Transverse colon (tissue), 3 donors: Measurements from ENCODE around the gene SLC39A5.

Experiments
- EP300 ChIP-seq: sonication (generic); formaldehyde crosslinking; IDR thresholded peaks from one replicate; pipeline ENCODE4 v1.6.1; 2017; ENCODE audit warnings: antibody characterized with exemption, low read depth
- TF ChIP-seq, protein P1 (sequence below), 5 experiments: fragments of 200-600 bp in 3 of 5; fragments of 450-650 bp in 2 of 5; sonication (generic) in 3 of 5; IDR thresholded peaks; 1 replicate in 2 of 5; 2 replicates in 3 of 5; pipeline ENCODE4 v1.5.1; 2016 to 2017; ENCODE audit warnings: antibody characterized with exemption in 5 of 5, inconsistent platforms in 3 of 5, mild to moderate bottlenecking in 2 of 5, moderate library complexity in 1 of 5

- TF ChIP-seq, protein P1, sequence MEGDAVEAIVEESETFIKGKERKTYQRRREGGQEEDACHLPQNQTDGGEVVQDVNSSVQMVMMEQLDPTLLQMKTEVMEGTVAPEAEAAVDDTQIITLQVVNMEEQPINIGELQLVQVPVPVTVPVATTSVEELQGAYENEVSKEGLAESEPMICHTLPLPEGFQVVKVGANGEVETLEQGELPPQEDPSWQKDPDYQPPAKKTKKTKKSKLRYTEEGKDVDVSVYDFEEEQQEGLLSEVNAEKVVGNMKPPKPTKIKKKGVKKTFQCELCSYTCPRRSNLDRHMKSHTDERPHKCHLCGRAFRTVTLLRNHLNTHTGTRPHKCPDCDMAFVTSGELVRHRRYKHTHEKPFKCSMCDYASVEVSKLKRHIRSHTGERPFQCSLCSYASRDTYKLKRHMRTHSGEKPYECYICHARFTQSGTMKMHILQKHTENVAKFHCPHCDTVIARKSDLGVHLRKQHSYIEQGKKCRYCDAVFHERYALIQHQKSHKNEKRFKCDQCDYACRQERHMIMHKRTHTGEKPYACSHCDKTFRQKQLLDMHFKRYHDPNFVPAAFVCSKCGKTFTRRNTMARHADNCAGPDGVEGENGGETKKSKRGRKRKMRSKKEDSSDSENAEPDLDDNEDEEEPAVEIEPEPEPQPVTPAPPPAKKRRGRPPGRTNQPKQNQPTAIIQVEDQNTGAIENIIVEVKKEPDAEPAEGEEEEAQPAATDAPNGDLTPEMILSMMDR (IDR thresholded peaks at IDR 0.05): no peak
- no peak for TF ChIP-seq EP300
These were observed 39.1 kb upstream of the SLC39A5 start for GRCh38 chr12:56190695-56191155.
